Right cardiac atrium (tissue), 5 donors: ENCODE data around the gene ITGB6. TPM values are rescaled to one million over a fixed set of nuclear protein-coding genes. Genes with fewer than 3 reads are reported as not detected.
"Not testable (repeated sequence)": the region's sequence is repeated elsewhere in the genome, so short reads cannot be mapped to it uniquely, and the experiment has no call there.

Source experiments
- ATAC-seq, 2 donors: fragments of 200-7000 bp; cut with Tn5 transposase; one replicate each; pipeline versions ENCODE4 v1.8.0 to v1.9.1; 2020; ENCODE audit warnings: moderate library complexity in 2 of 2, mild to moderate bottlenecking in 1 of 2
- DNase-seq, 3 donors: peaks; one replicate each; pipeline ENCODE4 v3.0.0-alpha.2; 2020
- H3K27ac ChIP-seq: one replicate; pipeline ENCODE4 v1.5.1; 2013; ENCODE audit warnings: mild to moderate bottlenecking, low read length, control low read depth, moderate library complexity
- H3K27me3 ChIP-seq: one replicate; pipeline ENCODE4 v1.6.1; 2013; ENCODE audit not compliant: control insufficient read depth, insufficient read depth
- H3K4me1 ChIP-seq: one replicate; pipeline ENCODE4 v1.6.1; 2013; ENCODE audit warnings: low read length; ENCODE audit not compliant: control insufficient read depth, insufficient read depth
- H3K4me3 ChIP-seq: one replicate; pipeline ENCODE4 v1.5.1; 2013; ENCODE audit warnings: low read length, control low read depth
- H3K9me3 ChIP-seq: one replicate; pipeline ENCODE4 v1.6.1; 2013; ENCODE audit warnings: low read length; ENCODE audit not compliant: control insufficient read depth
- WGBS: extraction: QIAGEN DNeasy Blood & Tissue Kit; methylation state at CpG from one replicate; pipeline ENCODE4 v1.1.7; 2013; 5-methylcytosine and 5-hydroxymethylcytosine counted together
- intact Hi-C, 4 donors: fragments of 100-400 bp; cut with DNase I; formaldehyde crosslinking; loops; one replicate each; pipeline versions ENCODE4 v1.11.0 to v1.14.0; 2022 to 2023
- polyA plus RNA-seq: library from polyadenylated mRNA; stranded (reverse); fragments of 200-250 nt; gene quantifications from one replicate; pipeline ENCODE4 v1.2.3, GENCODE V29; 2013
- total RNA-seq, 4 donors: library from RNA; stranded (reverse); fragmentation: NEBNext Ultra II Directional; extraction: Animal tissue kit (Norgen Biotek cat#: 25700); gene quantifications; one replicate each; pipeline ENCODE4 v1.2.1, GENCODE V29; 2021
- donor health status: healthy with polysubstance abuse.
- donor health status: DM: no; HTN: yes; CAD: no.
- donor health status: DM: no; HTN: no; CAD: no.
- donor health status: DM: no; HTN: yes; CAD: no; lungs with severe emphysema.
- donor health status: DM: yes; HTN: yes; CAD: no.

The ITGB6 gene
- total and polyA plus RNA-seq, 5 donors, result 0.32 to 2.2 (median 1.3) TPM

- DNase-seq, result no peak
- 57% methylated on average over 3 of the region's 3 CpGs for WGBS
- Histone ChIP-seq H3K4me3 (no peak overlapping the region), H3K4me1 (peaks cover 2% of the 10 kb centered on the region), H3K27ac (no peak overlapping the region), H3K9me3 (no peaks in the 10 kb centered on the region), H3K27me3 (no peaks in the 10 kb centered on the region)
- no peak for ATAC-seq
- intact Hi-C loops, result no loop called here
These were observed 3.4 kb upstream of the ITGB6 start for GRCh38 chr2:160203422-160203821.

- intact Hi-C loops, result no loop called here
- WGBS, result 98% methylated on average over 1 of the region's 1 CpG
- Histone ChIP-seq H3K27me3 (no peaks in the 10 kb centered on the region), H3K9me3 (no peaks in the 10 kb centered on the region), H3K4me3 (no peak overlapping the region), H3K4me1 (peaks cover 2% of the 10 kb centered on the region), H3K27ac (no peak overlapping the region)
- ATAC-seq (no peak), DNase-seq (no peak)
These were observed 2.9 kb upstream of the ITGB6 start for GRCh38 chr2:160203007-160203406.

GRCh38 chr2:160201849-160202539, 1.9 kb upstream of the ITGB6 start:
- no peaks in the 10 kb centered on the region for H3K9me3 ChIP-seq
- H3K4me1 ChIP-seq, result peaks cover 4% of the 10 kb centered on the region
- H3K27me3 ChIP-seq, result no peaks in the 10 kb centered on the region
- H3K4me3 ChIP-seq, result no peak overlapping the region
- ATAC-seq (no peak), DNase-seq (no peak)
- intact Hi-C loops, result no loop called here
- no peak overlapping the region for H3K27ac ChIP-seq
- 62% methylated on average over 2 of the region's 2 CpGs for WGBS

GRCh38 chr2:160200921-160201320, 849 bp upstream of the ITGB6 start:
- intact Hi-C loops, result no loop called here
- H3K4me3 ChIP-seq, result no peak overlapping the region
- ATAC-seq (no peak), DNase-seq (no peak)
- peaks cover 4% of the 10 kb centered on the region for H3K4me1 ChIP-seq
- no peaks in the 10 kb centered on the region for H3K9me3 ChIP-seq
- no peak overlapping the region for H3K27ac ChIP-seq
- no peaks in the 10 kb centered on the region for H3K27me3 ChIP-seq
- WGBS, result 52% methylated on average over 3 of the region's 3 CpGs

GRCh38 chr2:160199053-160199452, 1.0 kb downstream of the ITGB6 start:
- Histone ChIP-seq H3K9me3 (no peaks in the 10 kb centered on the region), H3K4me3 (no peak overlapping the region), H3K27me3 (no peaks in the 10 kb centered on the region), H3K4me1 (peaks cover 4% of the 10 kb centered on the region), H3K27ac (no peak overlapping the region)
- intact Hi-C loops, result no loop called here
- no peak for ATAC-seq
- WGBS, result 94% methylated on average over 1 of the region's 1 CpG
- no peak for DNase-seq

GRCh38 chr2:160197587-160197986, 2.5 kb downstream of the ITGB6 start:
- Histone ChIP-seq H3K9me3 (no peaks in the 10 kb centered on the region), H3K4me3 (no peak overlapping the region), H3K27me3 (no peaks in the 10 kb centered on the region), H3K4me1 (peaks cover 4% of the 10 kb centered on the region), H3K27ac (no peak overlapping the region)
- ATAC-seq (peak; percentile 52 to 64), DNase-seq (no peak)
- WGBS, result 49% methylated on average over 2 of the region's 2 CpGs
- intact Hi-C loops, result no loop called here

GRCh38 chr2:160194946-160195345, 5.1 kb downstream of the ITGB6 start:
- Histone ChIP-seq H3K4me3 (no peak overlapping the region), H3K27ac (no peak overlapping the region), H3K9me3 (no peaks in the 10 kb centered on the region), H3K27me3 (no peaks in the 10 kb centered on the region), H3K4me1 (peaks cover 4% of the 10 kb centered on the region)
- DNase-seq (no peak), ATAC-seq (no peak)
- WGBS, result 88% methylated on average over 5 of the region's 5 CpGs
- intact Hi-C loops, result no loop called here

GRCh38 chr2:160194351-160194750, 5.7 kb downstream of the ITGB6 start:
- no peak for DNase-seq
- WGBS, result 90% methylated on average over 2 of the region's 2 CpGs
- no peak for ATAC-seq

GRCh38 chr2:160181146-160181836, 18.8 kb downstream of the ITGB6 start:
- ATAC-seq, H3K27ac ChIP-seq, intact Hi-C loops, H3K4me3 ChIP-seq, H3K9me3 ChIP-seq, H3K27me3 ChIP-seq, H3K4me1 ChIP-seq, DNase-seq: not testable (repeated sequence)
- 54% methylated on average over 11 of the region's 11 CpGs for WGBS

More at GRCh38 chr2:160194351-160194750, 5.7 kb downstream of the ITGB6 start:
- H3K9me3 ChIP-seq, result no peaks in the 10 kb centered on the region
- H3K4me3 ChIP-seq, result no peak overlapping the region
- peaks cover 4% of the 10 kb centered on the region for H3K4me1 ChIP-seq
- no peak overlapping the region for H3K27ac ChIP-seq
- intact Hi-C loops, result no loop called here
- no peaks in the 10 kb centered on the region for H3K27me3 ChIP-seq

GRCh38 chr2:160180690-160181089, 19.4 kb downstream of the ITGB6 start:
- DNase-seq, H3K27ac ChIP-seq, H3K4me1 ChIP-seq, intact Hi-C loops, H3K27me3 ChIP-seq, H3K4me3 ChIP-seq, H3K9me3 ChIP-seq, ATAC-seq: not testable (repeated sequence)
- WGBS, result 91% methylated on average over 7 of the region's 7 CpGs

GRCh38 chr2:160180172-160180571, 19.9 kb downstream of the ITGB6 start:
- no peak for DNase-seq
- H3K4me1 ChIP-seq, result no peaks in the 10 kb centered on the region
- H3K4me3 ChIP-seq, result no peak overlapping the region
- no peaks in the 10 kb centered on the region for H3K27me3 ChIP-seq
- intact Hi-C loops, result no loop called here
- H3K27ac ChIP-seq, result no peak overlapping the region
- ATAC-seq, result no peak
- no peaks in the 10 kb centered on the region for H3K9me3 ChIP-seq
